ENCODE data around the gene ITPKB. TPM values are rescaled to one million over a fixed set of nuclear protein-coding genes. Genes with fewer than 3 reads are reported as not detected.

ITPKB gene
- total RNA-seq, 2 experiments from 2014 or later: 29.5 to 29.7 TPM

GRCh38 chr1:226681652-226682493, 57.2 kb downstream of the ITPKB start:
- ChIA-PET POLR2A (interaction anchor here (1.0 kb wide), 1 partner anchor 21 kb away, joined by 4 read pairs; no protein-coding TSS in a partner anchor), CTCF (interaction anchor here (0.9 to 2.9 kb wide), 7 partner anchors 11 to 139 kb away, joined by 3 to 8 read pairs (median 3); no protein-coding TSS in a partner anchor)

- CTCF ChIA-PET: interaction anchor here (1.2 to 2.9 kb wide), 4 partner anchors 9 to 54 kb away, joined by 3 to 8 read pairs (median 4); no protein-coding TSS in a partner anchor
- POLR2A ChIA-PET: interaction anchor here (1.0 kb wide), 1 partner anchor 22 kb away, joined by 4 read pairs; no protein-coding TSS in a partner anchor
These were observed 58.4 kb downstream of the ITPKB start for GRCh38 chr1:226680653-226681052.

GRCh38 chr1:226679853-226680516, 59.1 kb downstream of the ITPKB start:
- CTCF ChIA-PET: interaction anchor here (0.5 to 2.9 kb wide), 9 partner anchors 9 to 115 kb away, joined by 3 to 10 read pairs (median 3); no protein-coding TSS in a partner anchor
- POLR2A ChIA-PET: interaction anchor here (1.1 to 1.5 kb wide), 2 partner anchors 16 to 27 kb away, joined by 4 read pairs; no protein-coding TSS in a partner anchor

- CTCF ChIA-PET: interaction anchor here (0.9 to 3.1 kb wide), 7 partner anchors 8 to 116 kb away, joined by 3 to 15 read pairs (median 5); no protein-coding TSS in a partner anchor
- POLR2A ChIA-PET: interaction anchor here (1.0 to 1.5 kb wide), 4 partner anchors 15 to 35 kb away, joined by 3 to 4 read pairs (median 4); no protein-coding TSS in a partner anchor
These were observed 59.8 kb downstream of the ITPKB start for GRCh38 chr1:226679262-226679661.

GRCh38 chr1:226678701-226679100, 60.4 kb downstream of the ITPKB start:
- ChIA-PET POLR2A (interaction anchor here (0.6 to 1.5 kb wide), 6 partner anchors 15 to 107 kb away, joined by 3 to 7 read pairs (median 4); partner anchors contain the start of gene ITPKB), CTCF (interaction anchor here (1.0 to 3.1 kb wide), 5 partner anchors 8 to 45 kb away, joined by 3 to 15 read pairs (median 8); no protein-coding TSS in a partner anchor)

- CTCF ChIA-PET: interaction anchor here (1.3 to 3.1 kb wide), 4 partner anchors 9 to 150 kb away, joined by 3 to 15 read pairs (median 8); no protein-coding TSS in a partner anchor
- POLR2A ChIA-PET: interaction anchor here (0.6 to 1.5 kb wide), 4 partner anchors 9 to 108 kb away, joined by 3 to 5 read pairs (median 3); no protein-coding TSS in a partner anchor
These were observed 60.8 kb downstream of the ITPKB start for GRCh38 chr1:226678251-226678650.

- ChIA-PET POLR2A (interaction anchor here (1.0 to 1.5 kb wide), 2 partner anchors 10 to 27 kb away, joined by 3 read pairs; no protein-coding TSS in a partner anchor), CTCF (interaction anchor here (0.8 to 3.1 kb wide), 7 partner anchors 10 to 151 kb away, joined by 3 to 15 read pairs (median 3); no protein-coding TSS in a partner anchor)
These were observed 61.8 kb downstream of the ITPKB start for GRCh38 chr1:226677027-226678020.

- CTCF ChIA-PET: interaction anchor here (1.0 to 3.1 kb wide), 4 partner anchors 11 to 32 kb away, joined by 3 to 15 read pairs (median 4); no protein-coding TSS in a partner anchor
- POLR2A ChIA-PET: interaction anchor here (1.0 to 1.1 kb wide), 2 partner anchors 11 to 28 kb away, joined by 3 read pairs; no protein-coding TSS in a partner anchor
These were observed 62.7 kb downstream of the ITPKB start for GRCh38 chr1:226676381-226676780.

- ChIA-PET CTCF (interaction anchor here (1.0 to 1.5 kb wide), 2 partner anchors 26 to 32 kb away, joined by 3 to 4 read pairs; no protein-coding TSS in a partner anchor), POLR2A (interaction anchor here (1.1 to 1.4 kb wide), 2 partner anchors 12 to 17 kb away, joined by 3 to 4 read pairs; no protein-coding TSS in a partner anchor)
These were observed 63.2 kb downstream of the ITPKB start for GRCh38 chr1:226675715-226676357.

- CTCF ChIA-PET: interaction anchor here (1.1 to 1.6 kb wide), 3 partner anchors 9 to 31 kb away, joined by 3 to 5 read pairs (median 3); no protein-coding TSS in a partner anchor
- POLR2A ChIA-PET: interaction anchor here (0.7 to 1.4 kb wide), 5 partner anchors 11 to 52 kb away, joined by 3 to 11 read pairs (median 4); no protein-coding TSS in a partner anchor
These were observed 64.0 kb downstream of the ITPKB start for GRCh38 chr1:226674892-226675714.

GRCh38 chr1:226672339-226672762, 66.7 kb downstream of the ITPKB start:
- ChIA-PET CTCF (interaction anchor here (1.2 to 2.4 kb wide), 2 partner anchors 11 to 23 kb away, joined by 4 to 7 read pairs; no protein-coding TSS in a partner anchor), POLR2A (no interaction called here)

- CTCF ChIA-PET: interaction anchor here (1.5 kb wide), 1 partner anchor 8 kb away, joined by 3 read pairs; no protein-coding TSS in a partner anchor
- POLR2A ChIA-PET: no interaction called here
These were observed 67.8 kb downstream of the ITPKB start for GRCh38 chr1:226671277-226671676.

GRCh38 chr1:226670073-226670472, 69.0 kb downstream of the ITPKB start:
- ChIA-PET CTCF (interaction anchor here (0.6 to 1.5 kb wide), 3 partner anchors 9 to 203 kb away, joined by 3 to 4 read pairs (median 3); no protein-coding TSS in a partner anchor), POLR2A (interaction anchor here (0.6 to 0.7 kb wide), 4 partner anchors 65 to 270 kb away, joined by 3 to 7 read pairs (median 5); partner anchors contain the start of gene COQ8A)

GRCh38 chr1:226668173-226668560, 70.9 kb downstream of the ITPKB start:
- CTCF ChIA-PET: no interaction called here
- POLR2A ChIA-PET: interaction anchor here (0.6 kb wide), 1 partner anchor 594 kb away, joined by 3 read pairs; no protein-coding TSS in a partner anchor

GRCh38 chr1:226666692-226667091, 72.4 kb downstream of the ITPKB start:
- POLR2A ChIA-PET: no interaction called here
- CTCF ChIA-PET: interaction anchor here (0.6 to 1.5 kb wide), 3 partner anchors 32 to 119 kb away, joined by 4 to 5 read pairs (median 4); no protein-coding TSS in a partner anchor

GRCh38 chr1:226666164-226666506, 72.9 kb downstream of the ITPKB start:
- ChIA-PET POLR2A (no interaction called here), CTCF (interaction anchor here (0.6 to 1.5 kb wide), 3 partner anchors 8 to 118 kb away, joined by 3 to 5 read pairs (median 4); no protein-coding TSS in a partner anchor)

Data from activated CD8-positive, alpha-beta memory T cell treated with anti-CD3 and anti-CD28 coated beads for 36 hours (primary cell).